ENCODE results near the gene NAV3. TPM values are rescaled to one million over a fixed set of nuclear protein-coding genes. Genes with fewer than 3 reads are reported as not detected.

Gene NAV3
- total RNA-seq, 1 donor from 2014 or later, result 17.0 TPM

DNA sequence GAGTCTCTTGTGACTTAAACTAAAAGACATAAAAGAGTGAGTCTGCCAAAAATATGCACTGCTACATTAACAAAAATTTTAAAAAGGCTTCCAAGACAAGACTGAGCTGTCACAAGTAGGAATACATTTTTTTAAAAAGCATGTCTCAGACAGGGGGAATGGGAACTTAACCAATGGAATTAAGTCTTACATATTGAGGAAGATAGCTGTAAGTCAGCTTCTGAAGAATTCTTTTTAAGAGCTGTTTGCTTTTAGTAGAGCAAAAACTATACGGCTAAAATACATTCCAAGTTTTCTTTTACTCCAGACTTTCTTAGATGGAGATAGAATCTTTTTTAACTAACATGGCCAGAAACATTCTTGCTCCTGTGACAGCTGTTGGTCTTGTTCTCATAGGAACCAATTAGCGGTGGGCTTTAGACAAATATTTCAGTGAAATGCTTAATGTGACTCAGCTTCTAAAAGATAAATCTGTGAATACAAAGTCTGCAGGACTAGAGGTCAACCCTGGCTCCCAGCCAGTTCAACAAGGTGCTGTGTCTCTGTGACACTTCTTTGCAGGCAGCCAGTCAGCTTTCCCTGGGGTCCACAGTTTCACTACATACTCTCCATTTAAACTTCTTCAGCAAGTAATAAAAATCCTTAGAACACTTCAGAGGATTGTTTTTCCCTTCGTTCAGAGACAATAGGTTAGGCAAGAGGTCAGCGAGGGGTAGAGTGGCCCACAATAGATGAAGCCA, 187.6 kb downstream of the NAV3 start:
- TF ChIP-seq, protein P1, sequence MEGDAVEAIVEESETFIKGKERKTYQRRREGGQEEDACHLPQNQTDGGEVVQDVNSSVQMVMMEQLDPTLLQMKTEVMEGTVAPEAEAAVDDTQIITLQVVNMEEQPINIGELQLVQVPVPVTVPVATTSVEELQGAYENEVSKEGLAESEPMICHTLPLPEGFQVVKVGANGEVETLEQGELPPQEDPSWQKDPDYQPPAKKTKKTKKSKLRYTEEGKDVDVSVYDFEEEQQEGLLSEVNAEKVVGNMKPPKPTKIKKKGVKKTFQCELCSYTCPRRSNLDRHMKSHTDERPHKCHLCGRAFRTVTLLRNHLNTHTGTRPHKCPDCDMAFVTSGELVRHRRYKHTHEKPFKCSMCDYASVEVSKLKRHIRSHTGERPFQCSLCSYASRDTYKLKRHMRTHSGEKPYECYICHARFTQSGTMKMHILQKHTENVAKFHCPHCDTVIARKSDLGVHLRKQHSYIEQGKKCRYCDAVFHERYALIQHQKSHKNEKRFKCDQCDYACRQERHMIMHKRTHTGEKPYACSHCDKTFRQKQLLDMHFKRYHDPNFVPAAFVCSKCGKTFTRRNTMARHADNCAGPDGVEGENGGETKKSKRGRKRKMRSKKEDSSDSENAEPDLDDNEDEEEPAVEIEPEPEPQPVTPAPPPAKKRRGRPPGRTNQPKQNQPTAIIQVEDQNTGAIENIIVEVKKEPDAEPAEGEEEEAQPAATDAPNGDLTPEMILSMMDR (IDR thresholded peaks at IDR 0.05; ENCODE audit: insufficient read depth, low read length, poor library complexity, severe bottlenecking), result no peak
- no peak for DNase-seq (ENCODE audit: low read depth)
- Histone ChIP-seq H3K36me3 (ENCODE audit: control insufficient read depth, insufficient read depth, low read length) (no peaks in the 10 kb centered on the region), H3K4me3 (ENCODE audit: low read depth, low read length) (no peak overlapping the region), H3K27me3 (ENCODE audit: control insufficient read depth, insufficient read depth, low read length) (no peaks in the 10 kb centered on the region)

DNA sequence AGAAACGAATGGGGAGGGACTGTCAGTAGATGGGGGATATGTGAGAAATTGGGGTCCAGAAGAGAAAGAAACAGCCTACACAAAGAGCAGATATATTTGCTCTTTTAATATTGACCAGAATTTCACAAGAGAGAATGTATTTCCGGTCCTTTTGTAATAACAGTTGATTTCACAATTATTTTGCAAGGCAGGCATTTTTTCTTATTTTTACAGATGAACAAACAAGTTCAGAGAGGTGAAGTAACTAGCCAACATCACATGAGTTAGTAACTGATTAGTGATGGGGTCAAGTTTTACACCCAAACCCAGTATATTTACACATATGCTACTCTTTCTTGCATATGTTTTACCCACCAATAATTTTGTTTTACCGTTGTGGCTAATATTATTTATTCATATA, 188.2 kb downstream of the NAV3 start:
- Histone ChIP-seq H3K4me3 (ENCODE audit: low read depth, low read length) (no peak overlapping the region), H3K36me3 (ENCODE audit: control insufficient read depth, insufficient read depth, low read length) (no peaks in the 10 kb centered on the region), H3K27me3 (ENCODE audit: control insufficient read depth, insufficient read depth, low read length) (no peaks in the 10 kb centered on the region)
- DNase-seq (ENCODE audit: low read depth), result no peak
- TF ChIP-seq, protein P1 (IDR thresholded peaks at IDR 0.05; ENCODE audit: insufficient read depth, low read length, poor library complexity, severe bottlenecking), result no peak

DNA sequence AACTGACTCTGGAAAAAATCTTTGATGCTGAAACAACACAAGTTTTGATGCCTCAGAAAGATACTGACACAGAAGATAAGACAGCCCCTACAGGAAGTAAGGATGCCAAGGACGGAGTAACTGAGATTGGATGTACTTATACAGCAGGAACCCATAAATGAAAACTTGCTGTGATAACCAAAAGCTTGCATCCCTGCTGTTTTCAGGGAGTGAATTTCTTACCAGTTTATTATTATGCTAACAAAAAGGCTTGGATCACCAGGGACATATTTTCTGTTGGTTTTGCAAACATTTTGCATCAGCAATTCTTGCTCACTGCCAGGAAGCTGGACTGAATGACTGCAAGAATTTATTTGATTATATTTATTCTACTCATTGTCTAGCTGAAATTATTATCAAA, 197.7 kb downstream of the NAV3 start:
- no peaks in the 10 kb centered on the region for H3K27me3 ChIP-seq (ENCODE audit: control insufficient read depth, insufficient read depth, low read length)
- no peak for DNase-seq (ENCODE audit: low read depth)
- H3K36me3 ChIP-seq (ENCODE audit: control insufficient read depth, insufficient read depth, low read length), result no peaks in the 10 kb centered on the region
- TF ChIP-seq, protein P1 (IDR thresholded peaks at IDR 0.05; ENCODE audit: insufficient read depth, low read length, poor library complexity, severe bottlenecking), result no peak
- no peak overlapping the region for H3K4me3 ChIP-seq (ENCODE audit: low read depth, low read length)

DNA sequence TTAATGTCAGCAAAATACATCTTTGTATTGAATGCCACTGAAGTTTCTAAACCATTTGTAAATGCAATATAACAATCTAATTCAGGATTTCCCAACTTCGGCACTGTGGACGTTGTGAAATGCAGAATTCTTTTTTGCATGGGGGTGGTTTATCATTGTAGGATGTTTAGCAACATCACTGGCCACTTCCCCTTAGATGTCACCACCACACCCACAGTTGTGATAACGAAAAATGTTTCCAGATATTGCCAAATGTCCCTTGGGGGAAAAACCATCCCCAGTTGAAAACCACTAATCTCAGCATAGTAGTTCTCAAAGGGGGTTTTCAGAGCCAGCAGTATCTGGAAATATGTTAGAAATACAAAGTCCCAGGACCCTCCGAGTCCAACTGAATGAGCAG, 203.3 kb downstream of the NAV3 start:
- Histone ChIP-seq H3K27me3 (ENCODE audit: control insufficient read depth, insufficient read depth, low read length) (no peaks in the 10 kb centered on the region), H3K4me3 (ENCODE audit: low read depth, low read length) (no peak overlapping the region), H3K36me3 (ENCODE audit: control insufficient read depth, insufficient read depth, low read length) (no peaks in the 10 kb centered on the region)
- DNase-seq (ENCODE audit: low read depth), result no peak
- TF ChIP-seq, protein P1 (IDR thresholded peaks at IDR 0.05; ENCODE audit: insufficient read depth, low read length, poor library complexity, severe bottlenecking), result no peak

DNA sequence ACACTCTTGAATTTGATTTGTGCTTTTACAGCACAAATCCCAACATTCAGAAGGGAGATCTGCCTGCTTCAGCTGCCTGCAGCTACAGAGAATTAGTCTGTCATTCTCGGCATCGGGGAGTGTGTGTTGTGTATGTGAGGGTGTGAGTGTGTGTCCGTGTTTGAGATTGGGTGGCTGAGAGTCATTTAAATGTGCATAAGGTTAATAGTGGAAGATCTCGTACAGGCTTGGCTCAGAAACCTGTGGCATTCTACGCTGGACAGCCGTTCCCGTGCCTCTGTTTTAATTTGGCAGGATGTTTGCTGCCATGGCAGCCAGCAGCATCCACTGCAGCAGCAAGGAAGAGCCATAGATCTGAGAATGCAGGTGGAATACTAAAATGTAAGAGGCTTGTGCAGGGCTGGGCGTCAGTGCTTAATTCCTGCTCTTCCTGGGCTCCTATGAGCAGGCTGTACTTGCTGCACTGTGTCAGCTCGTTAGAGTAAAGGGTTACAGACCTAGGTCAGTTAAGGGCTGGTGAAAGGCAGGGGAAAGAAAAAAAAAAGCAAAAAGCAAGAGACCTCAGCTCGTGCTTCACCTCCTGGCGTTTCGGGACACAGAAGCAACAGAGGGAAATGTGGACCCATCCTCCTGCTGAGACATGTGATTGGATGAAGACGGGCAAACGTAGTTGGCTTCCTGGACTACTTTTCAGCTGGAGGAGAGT, 205.4 kb downstream of the NAV3 start:
- Histone ChIP-seq H3K27me3 (ENCODE audit: control insufficient read depth, insufficient read depth, low read length) (no peaks in the 10 kb centered on the region), H3K36me3 (ENCODE audit: control insufficient read depth, insufficient read depth, low read length) (no peaks in the 10 kb centered on the region), H3K4me3 (ENCODE audit: low read depth, low read length) (no peak overlapping the region)
- DNase-seq (ENCODE audit: low read depth), result no peak
- TF ChIP-seq, protein P1 (IDR thresholded peaks at IDR 0.05; ENCODE audit: insufficient read depth, low read length, poor library complexity, severe bottlenecking), result no peak

All from kidney epithelial cell (primary cell).